Renal cortical epithelial cell (primary cell): ENCODE results near the gene EME1. TPM values are rescaled to one million over a fixed set of nuclear protein-coding genes. Genes with fewer than 3 reads are reported as not detected.
"Not testable (repeated sequence)": the region's sequence is repeated elsewhere in the genome, so short reads cannot be mapped to it uniquely, and the experiment has no call there.

Experiments used
- DNase-seq: peaks from one replicate; pipeline ENCODE4 v3.0.0-alpha.2; 2011; ENCODE audit warnings: low read depth
- total RNA-seq: library from RNA; depleted of rRNA; stranded (reverse); fragments of >200 nt; gene quantifications from 2 replicates; pipeline ENCODE4 v1.2.3, GENCODE V29; 2014

The EME1 gene, protein sequence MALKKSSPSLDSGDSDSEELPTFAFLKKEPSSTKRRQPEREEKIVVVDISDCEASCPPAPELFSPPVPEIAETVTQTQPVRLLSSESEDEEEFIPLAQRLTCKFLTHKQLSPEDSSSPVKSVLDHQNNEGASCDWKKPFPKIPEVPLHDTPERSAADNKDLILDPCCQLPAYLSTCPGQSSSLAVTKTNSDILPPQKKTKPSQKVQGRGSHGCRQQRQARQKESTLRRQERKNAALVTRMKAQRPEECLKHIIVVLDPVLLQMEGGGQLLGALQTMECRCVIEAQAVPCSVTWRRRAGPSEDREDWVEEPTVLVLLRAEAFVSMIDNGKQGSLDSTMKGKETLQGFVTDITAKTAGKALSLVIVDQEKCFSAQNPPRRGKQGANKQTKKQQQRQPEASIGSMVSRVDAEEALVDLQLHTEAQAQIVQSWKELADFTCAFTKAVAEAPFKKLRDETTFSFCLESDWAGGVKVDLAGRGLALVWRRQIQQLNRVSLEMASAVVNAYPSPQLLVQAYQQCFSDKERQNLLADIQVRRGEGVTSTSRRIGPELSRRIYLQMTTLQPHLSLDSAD
- total RNA-seq, result 0.55 and 5.9 TPM in 2 replicates

GRCh38 chr17:50372758-50373556 lies at the start of gene EME1, which contains the start of gene MRPL27:
EME1 (plus strand) TSS chr17:50373229; CDS start chr17:50375209, 1,980 bp downstream.
MRPL27 (minus strand) TSS chr17:50373184; CDS start chr17:50373170, 14 bp downstream.
- peak; percentile 81 for DNase-seq

DNA sequence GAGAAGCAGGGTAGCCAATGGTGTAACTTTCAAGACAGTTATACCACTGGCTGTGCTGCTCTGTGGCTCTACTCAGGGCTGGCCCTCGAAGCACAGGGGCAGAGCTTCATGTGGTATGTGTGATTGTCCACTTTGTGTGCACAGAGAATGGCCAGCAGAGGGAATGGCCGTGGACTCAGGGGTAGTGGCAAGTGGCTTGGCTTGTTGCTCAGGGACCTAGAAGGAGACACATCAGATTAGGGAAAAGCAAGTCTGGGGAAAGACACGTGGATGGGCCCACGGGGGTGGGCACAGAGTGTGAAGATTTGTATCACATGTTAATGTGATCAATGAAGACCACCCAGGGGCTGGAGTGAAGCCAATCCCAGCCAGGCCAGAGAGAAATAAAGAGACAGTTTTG lies 47.1 kb upstream of the EME1 start:
- no peak for DNase-seq

- no peak for DNase-seq
Measured at GRCh38 chr17:50326831-50327364, 46.1 kb upstream of the EME1 start.

GRCh38 chr17:50328363-50329325 lies 44.4 kb upstream of the EME1 start:
- no peak for DNase-seq

- DNase-seq, result no peak
Measured at GRCh38 chr17:50329716-50330115, 43.3 kb upstream of the EME1 start.

DNA sequence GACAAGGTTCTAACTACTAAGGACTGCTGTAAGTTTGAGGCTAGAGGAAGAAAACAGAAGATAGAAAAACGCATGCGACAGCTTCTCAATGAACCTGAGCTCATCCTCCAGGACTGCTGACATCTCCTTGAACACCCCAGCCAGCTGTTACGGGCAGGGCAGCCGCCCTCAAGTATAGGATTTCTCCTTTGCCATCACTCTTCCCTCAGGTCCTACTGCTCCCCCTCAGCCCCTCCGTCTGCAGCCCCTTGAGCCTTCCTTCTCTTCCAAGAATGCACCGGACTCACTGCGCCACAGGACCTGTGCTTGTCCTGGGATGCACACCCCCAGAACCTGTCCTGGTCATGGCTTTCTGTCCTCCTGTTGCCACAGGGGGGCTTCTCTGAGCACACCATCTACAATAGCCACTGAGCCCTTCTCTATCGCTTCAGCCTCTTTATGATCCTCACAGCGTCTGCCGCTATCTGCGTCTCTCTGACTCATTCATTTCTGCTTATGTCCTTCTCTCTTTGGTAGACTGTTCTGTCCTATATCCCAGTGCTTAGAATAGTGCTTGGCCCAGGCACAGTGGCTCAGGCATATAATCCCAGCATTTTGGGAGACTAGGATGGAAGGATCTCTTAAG lies 42.8 kb upstream of the EME1 start:
- no peak for DNase-seq

GRCh38 chr17:50331085-50331791 lies 41.8 kb upstream of the EME1 start:
- DNase-seq, result peak; percentile 88

DNA sequence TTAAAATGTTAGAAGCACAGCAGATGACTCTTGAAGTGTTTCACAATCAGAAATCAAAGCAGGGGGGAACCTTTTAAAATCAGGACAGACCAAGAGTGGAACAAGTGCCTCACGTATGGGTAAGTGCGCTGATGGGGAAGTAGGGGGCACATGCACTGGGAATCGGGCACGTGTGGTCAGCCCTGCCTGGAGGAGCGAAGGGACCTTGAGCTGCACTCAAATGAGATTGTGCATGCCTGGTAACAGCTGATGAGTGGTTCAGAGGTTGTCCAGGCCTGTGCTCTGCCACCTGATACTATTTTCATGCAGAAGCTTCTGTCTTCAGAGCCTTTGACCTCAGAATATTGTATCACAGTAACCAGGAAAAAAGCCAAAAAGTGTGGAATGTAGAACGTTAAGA lies 40.8 kb upstream of the EME1 start:
- DNase-seq, result no peak

GRCh38 chr17:50333291-50334057 lies 39.6 kb upstream of the EME1 start:
- DNase-seq, result not testable (repeated sequence)

GRCh38 chr17:50337956-50338355 lies 35.1 kb upstream of the EME1 start:
- DNase-seq, result no peak

DNA sequence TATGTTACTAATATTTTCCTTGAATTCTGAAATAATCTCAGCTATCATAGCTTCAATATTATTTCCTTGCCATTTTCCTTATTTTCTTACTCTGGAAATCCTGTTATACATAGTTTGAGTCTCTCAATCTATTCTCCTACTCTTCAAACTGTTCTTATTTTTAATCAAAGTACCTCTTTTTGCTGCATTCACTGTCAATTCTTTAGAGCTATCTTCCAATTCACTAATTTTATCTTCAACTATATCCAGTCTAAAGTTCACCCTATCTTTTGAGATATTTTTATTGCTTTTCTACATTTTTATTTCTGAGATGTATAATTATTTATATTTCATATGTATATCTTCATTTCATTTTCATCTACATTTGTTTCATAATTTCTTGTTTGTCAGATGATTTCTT lies 34.4 kb upstream of the EME1 start:
- DNase-seq, result no peak

DNA sequence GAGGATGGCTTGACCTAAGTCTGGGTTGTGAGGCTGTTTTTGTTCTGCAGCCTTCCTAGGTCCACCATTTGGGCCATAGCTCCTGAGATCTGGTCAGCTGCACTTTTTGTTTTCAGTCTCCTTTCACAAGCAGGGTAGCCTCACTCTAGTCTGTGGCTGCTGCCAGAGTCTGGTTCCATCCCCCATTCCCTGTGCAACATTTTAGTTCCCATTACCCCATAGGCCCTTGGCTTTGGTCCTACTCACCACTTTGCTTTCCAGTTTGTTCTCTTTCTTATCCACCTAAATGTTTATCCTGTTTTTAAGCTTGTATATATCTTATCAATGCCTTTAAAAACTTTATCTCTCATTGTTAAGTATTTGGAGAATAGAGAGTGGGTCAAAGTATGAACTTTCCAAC lies 33.6 kb upstream of the EME1 start:
- DNase-seq, result no peak

DNA sequence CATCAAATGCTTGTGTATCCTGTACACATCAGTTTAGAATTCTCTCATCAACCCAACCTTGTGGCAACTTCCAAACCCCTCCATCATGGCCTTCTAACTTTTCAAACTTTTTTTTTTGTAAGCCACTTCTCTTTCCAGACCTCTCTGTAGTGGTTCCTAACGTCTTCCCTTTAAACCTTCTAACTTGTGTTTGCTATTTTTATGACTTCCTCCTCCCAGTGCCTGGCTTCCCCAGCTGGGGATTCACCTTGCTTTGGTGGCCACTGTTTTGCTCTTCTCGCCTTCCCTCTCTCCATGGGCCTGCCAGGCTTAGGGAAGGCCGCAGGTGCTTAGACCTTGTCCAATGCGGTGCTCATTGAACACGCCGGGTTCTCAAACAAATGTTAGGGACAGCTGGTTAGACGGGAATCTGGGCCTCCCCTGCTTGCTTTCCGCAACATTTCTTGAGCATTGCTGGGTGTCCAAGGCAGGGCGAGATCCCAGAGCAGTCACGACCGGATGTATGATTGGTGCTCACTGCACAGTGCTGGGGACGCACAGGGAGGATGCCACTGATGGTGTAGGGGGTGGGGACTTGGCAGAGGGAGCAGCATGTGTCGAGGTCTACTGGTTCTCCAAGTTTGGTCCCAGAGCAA lies 28.2 kb upstream of the EME1 start:
- DNase-seq, result no peak

DNA sequence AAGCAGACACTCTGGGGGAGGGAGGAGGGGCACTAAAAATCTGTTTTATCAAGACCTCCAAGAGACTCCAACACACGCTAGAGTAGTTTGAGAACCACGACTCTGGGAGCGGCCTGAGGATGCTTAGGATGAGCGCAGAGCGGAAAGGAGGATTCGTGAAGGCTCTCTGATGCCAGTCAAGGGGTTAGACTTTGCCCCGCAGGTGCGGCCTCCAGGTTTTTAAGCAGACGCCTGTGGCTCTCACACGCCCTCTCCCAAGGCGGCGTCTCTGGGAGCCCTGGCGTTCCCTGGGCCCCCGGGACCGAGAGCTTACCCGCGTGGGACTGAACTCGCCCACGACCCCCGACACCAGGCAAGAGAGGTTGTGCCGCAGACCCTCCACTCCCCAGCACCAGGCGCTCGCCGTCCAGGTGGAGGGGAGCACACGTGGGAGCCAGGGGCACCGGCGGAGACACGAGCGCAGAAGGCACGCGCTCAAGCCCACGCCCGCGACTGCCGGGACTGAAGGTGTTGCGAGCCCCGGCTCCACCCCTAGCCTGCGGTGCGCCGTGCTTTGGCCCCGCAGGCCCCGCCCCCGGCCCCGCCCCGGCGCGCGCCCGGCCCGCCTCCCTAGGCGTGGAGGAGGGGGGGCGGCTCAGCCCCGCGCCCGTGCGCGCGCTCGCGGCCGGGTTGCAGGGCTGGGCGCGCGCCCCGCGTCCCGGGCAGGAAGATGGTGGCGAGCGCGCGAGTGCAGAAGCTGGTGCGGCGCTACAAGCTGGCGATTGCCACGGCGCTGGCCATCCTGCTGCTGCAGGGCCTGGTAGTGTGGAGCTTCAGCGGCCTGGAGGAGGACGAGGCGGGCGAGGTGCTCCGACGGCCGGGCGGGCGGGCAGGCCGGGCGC lies 27.4 kb upstream of the EME1 start, which contains the start of gene XYLT2:
Gene XYLT2 (plus strand): TSS at position 695 of the 881 bp plus-strand sequence. CDS start 15 bp downstream, at position 710.
- DNase-seq, result peak; percentile 27

DNA sequence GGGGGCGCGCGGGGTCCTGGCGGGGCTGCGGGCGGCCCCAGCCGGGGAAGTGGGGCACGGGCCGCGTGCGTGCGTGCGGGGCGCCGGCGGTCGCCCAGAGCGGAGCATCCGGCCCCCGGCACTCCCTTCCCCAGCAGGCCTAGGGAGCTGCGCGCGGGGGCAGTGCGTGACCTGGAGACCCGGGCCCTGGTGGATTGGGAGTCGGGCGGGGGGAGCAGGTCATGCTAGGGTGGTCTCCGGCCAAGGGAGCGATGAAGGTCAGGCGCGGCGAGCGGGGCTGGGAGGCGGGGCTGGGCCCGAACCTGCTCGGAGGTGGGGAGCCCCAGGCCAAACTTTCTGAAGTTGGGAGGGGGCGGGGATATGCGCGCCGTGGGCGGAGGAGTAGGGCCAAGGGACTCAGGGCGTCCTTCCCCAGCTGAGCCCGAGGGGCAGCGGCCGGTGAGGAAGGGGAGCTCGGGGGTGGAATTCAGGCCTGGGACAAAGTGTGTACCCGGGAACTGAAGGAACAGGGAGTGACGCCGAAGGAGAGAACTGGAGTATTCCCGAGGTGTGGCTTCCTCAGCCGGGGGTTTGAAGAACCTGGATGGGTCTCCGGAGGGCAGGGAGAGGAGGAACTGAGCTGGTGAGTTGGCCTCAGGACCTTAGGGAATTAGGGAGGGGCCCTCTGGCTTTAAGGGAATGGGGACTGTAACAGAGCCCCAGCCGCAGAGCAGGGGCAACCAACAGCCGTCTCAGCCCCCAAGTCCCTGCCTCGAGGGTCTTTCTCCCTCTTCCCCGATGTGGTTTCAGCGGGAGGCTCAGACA lies 26.5 kb upstream of the EME1 start:
- no peak for DNase-seq

DNA sequence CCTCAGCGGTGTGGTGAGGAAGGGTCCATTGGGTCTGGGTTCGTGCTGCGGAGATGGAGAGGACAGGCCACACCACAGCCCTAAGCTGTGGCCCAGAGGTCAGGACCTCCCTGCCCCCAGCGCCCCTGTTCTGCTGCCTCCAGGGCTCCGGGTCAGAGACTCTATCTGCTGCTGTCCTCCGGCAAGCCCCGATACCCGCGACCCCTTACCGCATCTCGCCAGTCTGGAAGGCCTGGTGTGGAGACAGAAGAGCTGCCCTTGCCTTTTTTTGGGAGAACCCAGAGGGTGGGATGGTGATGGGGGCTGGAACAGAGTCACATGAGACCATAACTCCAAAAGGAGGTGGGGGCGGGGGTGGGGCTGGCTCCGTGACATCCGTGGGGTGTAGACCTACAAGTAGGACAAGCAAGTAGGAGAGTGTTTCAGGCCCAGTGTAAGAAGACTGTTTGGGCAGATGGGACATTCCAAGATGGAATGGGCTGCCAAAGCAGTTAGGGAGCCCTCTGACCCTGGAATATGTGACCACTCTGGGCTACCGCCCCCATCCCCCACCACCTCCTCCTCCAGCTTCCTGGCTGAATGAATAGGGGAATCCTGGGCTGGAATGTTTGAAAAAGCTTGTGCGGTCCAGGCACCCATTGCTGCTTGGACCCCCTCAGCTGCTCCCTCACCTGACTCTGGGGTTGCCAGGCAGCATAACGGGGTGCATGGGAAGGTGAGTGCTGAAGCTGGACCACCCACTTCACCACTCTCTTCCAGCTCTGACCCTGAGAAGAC lies 25.7 kb upstream of the EME1 start:
- DNase-seq, result no peak
